HG02588 (cell line): ENCODE data around the gene PLEKHA4.
A peak's percentile ranks its signal among the peaks of the same experiment; 100 is the strongest.
"Not testable (repeated sequence)": the region's sequence is repeated elsewhere in the genome, so short reads cannot be mapped to it uniquely, and the experiment has no call there.

Source experiments
- ATAC-seq: cut with Tn5 transposase; IDR thresholded peaks from one replicate; pipeline ENCODE4 v1.9.1; 2021; ENCODE audit warnings: mild to moderate bottlenecking, moderate library complexity; ENCODE audit not compliant: unreplicated experiment

Gene PLEKHA4

GRCh38 chr19:48887861-48888612 lies 19.6 kb upstream of the PLEKHA4 start:
- no peak for ATAC-seq

GRCh38 chr19:48883726-48884125 lies 15.3 kb upstream of the PLEKHA4 start:
- no peak for ATAC-seq

- no peak for ATAC-seq
Measured at GRCh38 chr19:48881741-48882657, 13.6 kb upstream of the PLEKHA4 start.

GRCh38 chr19:48879696-48880095 lies 11.3 kb upstream of the PLEKHA4 start:
- ATAC-seq = not testable (repeated sequence)

- no peak for ATAC-seq
Measured at GRCh38 chr19:48879025-48879637, 10.7 kb upstream of the PLEKHA4 start.

GRCh38 chr19:48878196-48879024 lies 10.0 kb upstream of the PLEKHA4 start:
- ATAC-seq = no peak

GRCh38 chr19:48877855-48878195 lies 9.4 kb upstream of the PLEKHA4 start:
- ATAC-seq = no peak

GRCh38 chr19:48876043-48876981 lies 7.9 kb upstream of the PLEKHA4 start:
- ATAC-seq = not testable (repeated sequence)

GRCh38 chr19:48874303-48875135 lies 6.1 kb upstream of the PLEKHA4 start:
- ATAC-seq = no peak

- no peak for ATAC-seq
Measured at GRCh38 chr19:48873476-48874302, 5.3 kb upstream of the PLEKHA4 start.

GRCh38 chr19:48872884-48873475 lies 4.6 kb upstream of the PLEKHA4 start:
- ATAC-seq = no peak

- ATAC-seq = peak; percentile 41
Measured at GRCh38 chr19:48872182-48872883, 3.9 kb upstream of the PLEKHA4 start, which contains the start of gene PPP1R15A. Gene PPP1R15A (plus strand): TSS chr19:48872421. CDS start chr19:48873234, 813 bp downstream.

- not testable (repeated sequence) for ATAC-seq
Measured at GRCh38 chr19:48871471-48872181, 3.2 kb upstream of the PLEKHA4 start.

GRCh38 chr19:48870048-48870447 lies 1.6 kb upstream of the PLEKHA4 start:
- ATAC-seq = no peak

- no peak for ATAC-seq
Measured at GRCh38 chr19:48867746-48868113, 687 bp downstream of the PLEKHA4 start.

- no peak for ATAC-seq
Measured at GRCh38 chr19:48867123-48867745, 1.2 kb downstream of the PLEKHA4 start.
